Activated CD4-positive, alpha-beta T cell treated with anti-CD3 and anti-CD28 coated beads for 48 hours (primary cell): Measurements from ENCODE around the gene PLA2G6.

ENCODE experiments used
- DNase-seq: peaks from one replicate; pipeline ENCODE4 v3.0.0-alpha.2; 2020

Gene PLA2G6

DNA sequence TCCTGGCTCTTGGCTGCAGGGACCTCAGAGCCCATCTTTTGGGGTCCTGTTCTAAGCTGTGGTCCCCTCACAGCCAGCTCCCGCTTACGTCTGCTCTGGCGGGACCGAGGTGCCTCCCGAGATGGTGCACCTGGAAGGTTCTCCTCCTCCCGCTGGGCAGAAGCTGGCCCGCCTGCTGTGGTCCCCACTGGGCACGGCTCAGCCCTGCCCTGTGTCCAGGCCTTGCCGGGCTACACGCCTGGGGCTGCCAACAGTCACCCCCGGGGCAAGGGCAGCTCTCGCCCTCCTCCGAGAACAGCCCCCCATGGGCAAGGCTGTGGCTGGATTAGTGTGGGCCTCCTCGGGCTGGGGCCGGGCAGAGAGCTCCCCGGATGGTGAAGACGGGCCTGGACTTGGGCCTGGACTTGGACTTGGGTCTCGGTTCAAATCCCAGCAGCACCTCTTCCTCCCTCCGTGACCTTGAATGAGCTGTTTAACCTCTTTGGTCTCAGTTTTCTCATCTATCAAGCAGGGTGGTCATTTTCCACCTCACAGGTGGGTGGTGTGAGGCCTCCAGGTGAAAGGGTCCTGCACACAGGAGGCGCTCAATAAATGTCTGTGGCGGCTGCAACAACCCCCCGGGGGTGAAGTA is 72.1 kb downstream of the PLA2G6 start:
- peak; percentile 15 for DNase-seq

- no peak for DNase-seq
Observed at GRCh38 chr22:38108561-38109319, 72.9 kb downstream of the PLA2G6 start.

DNA sequence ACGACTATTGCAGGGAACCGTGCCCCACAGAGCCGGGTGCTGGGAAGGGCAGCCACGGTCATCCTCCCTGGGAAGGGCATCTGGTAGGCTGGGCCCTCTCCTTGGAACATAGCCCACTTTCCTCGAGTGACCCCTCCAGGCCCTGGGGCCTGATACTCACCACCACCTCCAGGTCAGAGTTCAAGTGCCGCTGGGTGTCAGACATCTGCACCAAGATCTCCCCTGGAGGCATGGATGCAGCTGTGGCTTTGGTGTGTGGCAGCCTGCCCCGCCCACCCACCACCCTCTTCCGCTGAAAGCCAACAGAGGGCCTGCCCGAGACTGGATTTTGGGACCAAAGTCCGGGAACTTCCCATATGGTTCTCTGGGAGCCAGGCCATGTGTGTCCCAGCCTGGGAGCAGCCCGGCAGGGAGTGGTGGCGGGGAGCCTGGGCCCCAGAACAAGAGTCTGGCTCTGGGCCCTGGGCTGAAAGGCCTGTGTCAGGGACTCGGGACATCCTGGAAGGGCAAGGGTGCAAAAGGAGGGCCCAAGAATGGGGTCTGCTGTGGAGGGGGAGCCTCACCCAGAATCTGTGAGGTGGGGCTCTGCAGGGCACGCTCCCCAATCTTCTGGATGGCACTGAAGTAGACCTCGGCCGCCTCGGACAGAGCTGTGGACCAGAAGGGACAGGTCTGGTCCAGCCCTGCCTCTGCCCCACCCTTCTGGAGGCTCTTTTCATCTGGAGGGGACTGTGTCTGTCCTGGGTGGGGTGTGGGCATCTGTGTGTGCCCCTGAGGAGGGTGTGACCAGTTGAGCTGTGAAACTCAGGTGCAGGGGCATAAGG is 73.7 kb downstream of the PLA2G6 start:
- no peak for DNase-seq

DNA sequence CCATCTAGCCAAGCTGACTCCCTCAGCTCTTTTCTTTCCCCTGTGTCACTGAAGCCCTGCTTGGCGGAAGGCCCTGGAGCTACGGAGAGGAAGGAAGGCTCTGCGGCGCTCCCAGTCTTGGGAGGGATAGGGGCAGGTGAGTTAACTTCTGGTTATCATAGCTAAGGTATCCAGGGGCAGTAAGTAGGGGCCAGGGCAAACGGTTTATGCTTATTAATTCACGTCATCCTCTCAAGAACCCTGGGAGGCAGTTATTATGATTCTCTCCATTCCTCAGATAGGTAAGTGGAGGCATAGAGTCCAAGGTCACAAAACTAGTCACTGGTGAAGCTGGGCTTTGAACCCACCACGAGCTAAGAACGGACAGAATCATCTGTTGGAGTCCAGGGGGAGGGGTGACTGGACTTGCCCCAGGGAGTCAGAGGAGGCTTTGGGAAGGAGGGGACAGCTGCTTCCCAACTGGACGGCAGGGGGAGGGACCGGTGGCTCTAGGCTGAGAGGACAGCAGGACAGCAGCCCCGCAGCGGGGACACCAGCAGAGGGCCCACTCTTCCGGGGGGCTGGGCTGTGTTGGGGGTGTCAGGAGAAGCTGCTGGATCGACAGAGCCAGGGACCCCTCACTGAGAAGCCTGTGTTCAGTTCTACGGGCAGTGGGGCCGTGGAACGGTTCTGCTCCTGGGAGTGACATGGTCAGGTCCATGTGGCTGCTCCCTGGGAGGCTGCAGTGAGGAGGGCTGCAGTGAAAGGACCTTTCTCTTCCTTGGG is 74.6 kb downstream of the PLA2G6 start:
- DNase-seq = no peak

- no peak for DNase-seq
Observed at GRCh38 chr22:38104084-38104483, 77.5 kb downstream of the PLA2G6 start.

DNA sequence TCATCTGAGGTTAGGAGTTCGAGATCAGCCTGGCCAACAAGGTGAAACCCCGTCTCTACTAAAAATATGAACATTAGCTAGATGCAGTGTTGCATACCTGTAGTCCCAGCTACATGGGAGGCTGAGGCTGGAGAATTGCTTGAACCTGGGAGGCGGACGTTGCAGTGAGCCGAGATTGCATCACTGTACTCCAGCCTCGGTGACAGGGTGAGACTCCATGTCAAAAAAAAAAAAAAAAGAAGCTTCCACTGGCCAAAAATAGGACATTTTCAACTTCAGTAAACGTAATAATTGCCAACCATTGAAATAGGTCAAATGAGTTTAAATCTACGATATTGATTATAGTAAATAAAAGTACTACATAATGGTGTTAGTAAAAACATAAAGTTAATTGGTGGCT is 78.0 kb downstream of the PLA2G6 start:
- no peak for DNase-seq

- no peak for DNase-seq
Observed at GRCh38 chr22:38098410-38099249, 83.0 kb downstream of the PLA2G6 start.

- no peak for DNase-seq
Observed at GRCh38 chr22:38097557-38098409, 83.8 kb downstream of the PLA2G6 start.

- no peak for DNase-seq
Observed at GRCh38 chr22:38097058-38097457, 84.6 kb downstream of the PLA2G6 start.

GRCh38 chr22:38089474-38089851 is 92.2 kb downstream of the PLA2G6 start:
- DNase-seq = no peak

- no peak for DNase-seq
Observed at GRCh38 chr22:38088629-38089473, 92.8 kb downstream of the PLA2G6 start.

GRCh38 chr22:38087855-38088254 is 93.8 kb downstream of the PLA2G6 start:
- no peak for DNase-seq

- no peak for DNase-seq
Observed at GRCh38 chr22:38086942-38087341, 94.7 kb downstream of the PLA2G6 start.

DNA sequence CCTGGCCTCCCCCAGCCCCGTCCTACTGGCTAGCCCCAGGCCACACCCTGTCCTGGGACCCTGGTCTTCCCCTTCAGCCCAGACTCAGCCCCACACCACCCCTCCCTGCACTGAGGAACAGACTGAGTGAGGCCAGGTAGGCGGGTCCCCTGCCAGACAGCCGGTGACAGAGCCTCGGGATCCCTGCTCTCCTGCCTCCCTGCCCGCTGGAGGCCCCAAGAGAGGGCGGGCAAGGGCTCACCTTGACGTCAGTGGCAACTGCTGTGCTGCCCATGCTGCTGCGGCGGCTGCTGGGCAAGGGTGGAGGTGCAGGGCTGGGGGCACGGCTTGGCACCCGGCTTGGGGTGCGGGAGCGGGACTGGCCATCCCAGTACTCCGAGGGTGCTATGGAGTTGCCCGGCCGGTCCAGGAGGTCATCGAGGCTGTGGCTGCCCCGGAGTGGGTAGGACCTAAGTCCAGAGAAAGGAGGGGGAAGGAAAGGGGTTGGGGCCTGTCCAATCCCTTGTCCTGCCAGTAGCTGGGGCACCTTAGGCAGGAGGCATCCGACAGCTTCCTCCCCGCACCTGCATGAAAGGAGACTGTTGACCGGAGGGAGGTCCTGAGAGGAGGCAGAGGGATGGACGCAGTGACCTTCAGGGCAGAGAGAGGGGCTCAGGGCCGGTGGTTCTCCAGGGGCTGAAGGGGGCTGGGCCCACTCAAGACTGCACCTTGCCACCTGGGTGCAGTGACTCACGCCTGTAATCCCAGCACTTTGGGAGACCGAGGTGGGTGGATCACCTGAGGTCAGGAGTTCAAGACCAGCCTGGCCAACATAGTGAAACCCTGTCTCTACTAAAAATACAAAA is 95.4 kb downstream of the PLA2G6 start:
- no peak for DNase-seq

- DNase-seq = no peak
Observed at GRCh38 chr22:38085501-38085900, 96.1 kb downstream of the PLA2G6 start.

DNA sequence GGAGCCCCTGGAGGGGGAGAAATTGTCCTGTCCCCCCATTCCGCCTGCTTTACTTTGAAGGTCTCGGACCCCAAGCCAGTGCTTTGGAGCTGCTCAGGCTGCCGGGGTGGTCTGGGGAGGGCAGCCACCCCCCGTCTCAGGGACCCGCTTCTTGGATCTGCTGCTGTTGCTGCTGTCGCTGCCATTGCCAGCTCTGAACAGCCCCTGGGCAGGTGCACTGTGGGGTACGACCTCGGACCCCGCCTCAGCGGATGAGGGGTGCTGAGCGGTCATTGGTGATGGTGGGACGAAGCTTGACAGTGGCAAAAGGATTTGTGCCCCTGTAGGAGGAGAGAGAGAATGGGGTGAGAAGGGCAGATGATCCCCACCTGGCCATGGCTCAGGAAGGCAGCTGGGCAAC is 96.6 kb downstream of the PLA2G6 start:
- DNase-seq = no peak

DNA sequence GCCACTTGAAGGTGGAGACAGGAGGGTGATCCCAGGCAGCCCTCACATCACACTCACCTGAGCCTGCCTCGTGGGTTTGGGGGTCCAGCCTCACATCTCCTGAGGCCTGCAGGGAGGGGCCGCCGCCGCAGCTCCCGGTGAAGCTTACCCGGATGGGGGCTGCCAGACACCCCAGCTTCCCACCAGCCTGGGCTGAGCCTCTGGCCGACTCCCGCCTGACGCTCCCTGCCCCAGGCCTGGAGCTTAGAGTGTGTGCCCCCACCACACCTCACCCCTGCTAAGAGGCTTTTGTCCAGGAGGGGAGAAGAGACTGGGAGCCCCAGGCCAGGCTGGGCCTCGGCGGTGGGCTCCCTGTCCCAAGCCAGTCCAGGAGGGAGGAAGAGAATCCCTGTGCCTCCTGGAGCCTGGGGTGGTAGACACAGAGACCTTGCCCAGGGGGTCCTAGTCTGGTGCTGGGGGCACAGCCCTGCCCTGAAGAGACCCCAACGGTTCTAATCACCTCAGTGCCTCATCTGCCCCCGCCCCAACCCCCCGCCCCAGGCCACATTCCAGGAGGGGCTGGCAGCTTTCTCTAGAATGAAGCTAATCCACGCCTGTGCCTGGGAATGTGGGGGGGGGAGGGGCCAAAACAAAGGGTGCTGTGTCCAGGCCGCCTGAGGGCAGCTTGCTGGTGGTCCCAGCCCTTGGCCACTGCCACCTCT is 97.5 kb downstream of the PLA2G6 start, which contains the start of gene SLC16A8:
TSS of gene SLC16A8 (minus strand) at position 254 of the 701 bp plus-strand sequence. CDS start 1,311 bp downstream, outside the sequence.
- DNase-seq = no peak

DNA sequence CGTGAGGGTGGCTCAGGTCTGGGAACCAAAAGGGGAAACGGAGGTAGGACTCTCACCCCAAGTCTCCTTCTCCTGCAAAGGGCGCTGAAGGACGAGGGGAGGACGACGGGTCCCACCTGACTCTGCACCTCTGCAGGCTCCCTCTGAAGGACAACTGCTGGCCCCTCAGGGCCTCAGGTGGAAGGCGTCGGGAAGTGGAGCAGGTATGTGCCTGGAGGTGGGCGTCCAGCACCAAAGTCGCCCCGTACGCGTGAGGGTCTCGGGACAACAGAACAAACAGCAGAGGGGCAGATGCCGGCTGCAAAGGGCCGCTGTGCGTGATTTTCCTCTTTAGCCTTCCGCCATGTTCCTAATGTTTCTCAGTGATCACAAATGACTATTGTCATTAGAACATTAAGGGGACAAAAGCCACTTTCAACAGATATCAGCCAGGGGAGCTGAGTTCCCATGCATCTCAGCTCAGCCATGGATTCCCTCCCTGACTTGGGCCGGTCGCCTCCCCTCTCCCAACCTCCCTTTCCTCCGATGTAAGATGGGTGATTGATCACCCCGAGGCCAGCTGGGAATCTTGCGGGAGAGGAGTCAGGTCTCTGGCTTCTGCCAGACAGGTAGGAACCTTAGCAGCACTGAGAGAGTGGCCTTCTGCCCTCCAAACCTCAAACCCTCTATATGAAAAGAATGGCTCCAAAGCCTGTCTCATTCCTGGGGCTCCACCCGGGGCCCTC is 98.5 kb downstream of the PLA2G6 start:
- no peak for DNase-seq
